Measurements from ENCODE around the gene TTYH3. TPM values are rescaled to one million over a fixed set of nuclear protein-coding genes. Genes with fewer than 3 reads are reported as not detected.

TTYH3 gene
- total RNA-seq, 3 donors from 2014 or later (not counting 1 experiment from before 2014, with no cell fraction given) = 38.3 to 47.1 (median 42.4) TPM

GRCh38 chr7:2639181-2639681 lies 7.4 kb downstream of the TTYH3 start:
- DNase-seq = no peak
- H3K4me1 Mint-ChIP-seq = peaks cover 1 to 15% of the 10 kb centered on the region in 2 donors
- WGBS (ENCODE audit: insufficient coverage) = 89% methylated on average over 24 of the region's 24 CpGs
- no peaks in the 10 kb centered on the region for H3K9me3 Mint-ChIP-seq
- Histone ChIP-seq H3K4me1 (ENCODE audit: control insufficient read depth, insufficient read depth, low read length) (peaks cover 50% of the 10 kb centered on the region), H3K9me3 (ENCODE audit: control insufficient read depth, insufficient read depth, low read length) (no peaks in the 10 kb centered on the region), H3K27ac (ENCODE audit: low read length) (no peak overlapping the region), H3K27me3 (ENCODE audit: control insufficient read depth, insufficient read depth, low read length) (no peaks in the 10 kb centered on the region), H3K36me3 (ENCODE audit: control insufficient read depth, insufficient read depth, low read length) (no peaks in the 10 kb centered on the region), H3K4me3 (ENCODE audit: low read length) (no peak overlapping the region)
- no peak overlapping the region for H3K27ac Mint-ChIP-seq
- intact Hi-C loops (cut with micrococcal nuclease) = no loop called here
- no peaks in the 10 kb centered on the region for H3K36me3 Mint-ChIP-seq
- no peak for ATAC-seq
- TF ChIP-seq CTCF (IDR thresholded peaks at IDR 0.05) = no peak
- H3K4me3 Mint-ChIP-seq = no peak overlapping the region
- H3K27me3 Mint-ChIP-seq (ENCODE audit: low read depth in 2 of 2) = no peaks in the 10 kb centered on the region

GRCh38 chr7:2639695-2640481 lies 8.1 kb downstream of the TTYH3 start:
- TF ChIP-seq CTCF (IDR thresholded peaks at IDR 0.05) = no peak
- WGBS (ENCODE audit: insufficient coverage) = 90% methylated on average over 37 of the region's 37 CpGs
- no peak overlapping the region for H3K27ac ChIP-seq (ENCODE audit: low read length)

GRCh38 chr7:2640482-2640830 lies 8.7 kb downstream of the TTYH3 start:
- Mint-ChIP-seq H3K27me3 (ENCODE audit: low read depth in 2 of 2) (no peaks in the 10 kb centered on the region), H3K4me3 (no peak overlapping the region), H3K9me3 (no peaks in the 10 kb centered on the region), H3K27ac (no peak overlapping the region), H3K4me1 (peaks cover 13 to 21% of the 10 kb centered on the region in 2 donors), H3K36me3 (no peaks in the 10 kb centered on the region)
- H3K27ac ChIP-seq (ENCODE audit: low read length) = no peak overlapping the region
- H3K9me3 ChIP-seq (ENCODE audit: control insufficient read depth, insufficient read depth, low read length) = no peaks in the 10 kb centered on the region
- no peak for DNase-seq
- H3K36me3 ChIP-seq (ENCODE audit: control insufficient read depth, insufficient read depth, low read length) = no peaks in the 10 kb centered on the region
- intact Hi-C loops (cut with micrococcal nuclease) = no loop called here
- no peak for TF ChIP-seq CTCF (IDR thresholded peaks at IDR 0.05)
- no peak for ATAC-seq
- H3K4me3 ChIP-seq (ENCODE audit: low read length) = no peak overlapping the region
- WGBS (ENCODE audit: insufficient coverage) = 91% methylated on average over 12 of the region's 12 CpGs
- H3K27me3 ChIP-seq (ENCODE audit: control insufficient read depth, insufficient read depth, low read length) = no peaks in the 10 kb centered on the region
- H3K4me1 ChIP-seq (ENCODE audit: control insufficient read depth, insufficient read depth, low read length) = peaks cover 61% of the 10 kb centered on the region

More at GRCh38 chr7:2639695-2640481, 8.1 kb downstream of the TTYH3 start:
- Mint-ChIP-seq H3K4me3 (no peak overlapping the region), H3K27me3 (ENCODE audit: low read depth in 2 of 2) (no peaks in the 10 kb centered on the region), H3K27ac (no peak overlapping the region), H3K36me3 (no peaks in the 10 kb centered on the region), H3K4me1 (peaks cover 8 to 21% of the 10 kb centered on the region in 2 donors), H3K9me3 (no peaks in the 10 kb centered on the region)
- H3K27me3 ChIP-seq (ENCODE audit: control insufficient read depth, insufficient read depth, low read length) = no peaks in the 10 kb centered on the region
- H3K4me1 ChIP-seq (ENCODE audit: control insufficient read depth, insufficient read depth, low read length) = peaks cover 55% of the 10 kb centered on the region
- no peak for DNase-seq
- intact Hi-C loops (cut with micrococcal nuclease) = no loop called here
- no peaks in the 10 kb centered on the region for H3K36me3 ChIP-seq (ENCODE audit: control insufficient read depth, insufficient read depth, low read length)
- no peak overlapping the region for H3K4me3 ChIP-seq (ENCODE audit: low read length)
- no peaks in the 10 kb centered on the region for H3K9me3 ChIP-seq (ENCODE audit: control insufficient read depth, insufficient read depth, low read length)
- ATAC-seq = no peak
